PC-9 (cell line): ENCODE results near the gene HNRNPAB. TPM values are rescaled to one million over a fixed set of nuclear protein-coding genes. Genes with fewer than 3 reads are reported as not detected.

Experiments
- BruUV-seq: library from RNA; stranded (reverse); fragments of 400-500 nt; replicated peaks from 2 replicates; lab custom pipeline; 2021; lab: Mats Ljungman, UMichigan
- CTCF ChIA-PET: fragments of 300-600 bp; sonication (Branson Sonifier 250); formaldehyde crosslinking; loops from one replicate; lab custom pipeline; 2022; ENCODE audit warnings: antibody characterized with exemption; lab: Charles Lee
- POLR2A ChIA-PET: fragments of 300-600 bp; sonication (Branson Sonifier 250); formaldehyde crosslinking; loops from one replicate; lab custom pipeline; 2022; ENCODE audit warnings: antibody characterized with exemption; ENCODE audit not compliant: unreplicated experiment; lab: Charles Lee
- DNase-seq, 2 experiments: peaks; one replicate each; pipeline versions ENCODE4 v3.0.0 to v3.0.0-alpha.2; 2015 to 2022; ENCODE audit warnings: mixed read lengths in 1 of 2
- H2AFZ ChIP-seq: fragments of 200-600 bp; sonication (generic); 2 replicates; pipeline ENCODE4 v1.8.1; 2017; ENCODE audit warnings: antibody characterized with exemption
- H3F3A ChIP-seq: fragments of 200-600 bp; sonication (generic); 2 replicates; pipeline ENCODE4 v1.8.1; 2017; ENCODE audit warnings: antibody characterized with exemption, mild to moderate bottlenecking, low read depth; ENCODE audit not compliant: insufficient read depth
- H3K27ac ChIP-seq: fragments of 200-600 bp; sonication (generic); 2 replicates; pipeline ENCODE4 v1.6.1; 2016; ENCODE audit warnings: mixed run types
- H3K27me3 ChIP-seq: fragments of 200-600 bp; sonication (generic); 2 replicates; pipeline ENCODE4 v1.6.1; 2016; ENCODE audit warnings: low read depth, mixed run types; ENCODE audit not compliant: insufficient read depth
- H3K36me3 ChIP-seq: fragments of 200-600 bp; sonication (generic); 2 replicates; pipeline ENCODE4 v1.6.1; 2016; ENCODE audit warnings: low read depth, mixed run types
- H3K4me1 ChIP-seq: fragments of 200-600 bp; sonication (generic); replicated peaks from 2 replicates; pipeline ENCODE4 v1.6.1; 2016; ENCODE audit warnings: mixed run types; ENCODE audit not compliant: insufficient read depth
- H3K4me2 ChIP-seq: fragments of 200-600 bp; sonication (generic); 2 replicates; pipeline ENCODE4 v1.6.1; 2017; ENCODE audit warnings: mixed run types
- H3K4me3 ChIP-seq: fragments of 200-600 bp; sonication (generic); 2 replicates; pipeline ENCODE4 v1.6.1; 2016; ENCODE audit warnings: mixed run types
- H3K79me2 ChIP-seq: fragments of 200-600 bp; sonication (generic); 2 replicates; pipeline ENCODE4 v1.6.1; 2017; ENCODE audit warnings: low read depth, mixed run types
- H3K9me2 ChIP-seq: fragments of 200-600 bp; sonication (generic); 2 replicates; pipeline ENCODE4 v1.8.1; 2017; ENCODE audit warnings: mild to moderate bottlenecking; ENCODE audit not compliant: insufficient read depth
- H3K9me3 ChIP-seq: fragments of 200-600 bp; sonication (generic); 2 replicates; pipeline ENCODE4 v1.8.1; 2016; ENCODE audit warnings: low read depth; ENCODE audit not compliant: insufficient read depth
- H4K20me1 ChIP-seq: fragments of 200-600 bp; sonication (generic); 2 replicates; pipeline ENCODE4 v1.8.1; 2017; ENCODE audit not compliant: insufficient read depth
- CTCF ChIP-seq: fragments of 200-600 bp; sonication (generic); conservative IDR thresholded peaks from 2 replicates; pipeline ENCODE4 v1.6.1; 2017; ENCODE audit warnings: mixed run types, antibody characterized with exemption, mild to moderate bottlenecking, moderate library complexity
- EZH2 ChIP-seq: fragments of 200-600 bp; sonication (generic); IDR thresholded peaks from 2 replicates; pipeline ENCODE4 v1.8.0; 2017; ENCODE audit warnings: antibody characterized with exemption, low read depth
- intact Hi-C: fragments of 100-400 bp; cut with micrococcal nuclease; formaldehyde crosslinking; loops from one replicate; pipeline ENCODE4 v1.10.0; 2022; ENCODE audit not compliant: unreplicated experiment
- total RNA-seq: library from RNA; stranded (reverse); gene quantifications from 2 replicates; pipeline ENCODE4 v1.2.3, GENCODE V29; 2021

HNRNPAB gene
- total RNA-seq, 1 experiment from 2014 or later, result 193 TPM

DNA sequence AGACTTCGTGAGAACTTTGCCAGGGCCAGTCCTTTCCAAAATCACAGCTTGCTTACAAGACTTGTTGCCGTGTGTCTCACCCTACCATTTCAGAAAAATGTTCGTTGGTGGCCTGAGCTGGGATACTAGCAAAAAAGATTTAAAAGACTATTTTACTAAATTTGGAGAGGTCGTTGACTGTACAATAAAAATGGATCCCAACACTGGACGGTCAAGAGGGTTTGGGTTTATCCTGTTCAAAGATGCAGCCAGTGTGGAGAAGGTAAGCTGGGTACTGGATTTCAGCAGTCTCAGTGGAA lies 1.4 kb downstream of the HNRNPAB start:
- ChIA-PET POLR2A (no interaction called here), CTCF (no interaction called here)
- Histone ChIP-seq H3K36me3 (peaks cover 39% of the 10 kb centered on the region), H4K20me1 (peaks cover 55% of the 10 kb centered on the region), H3K9me2 (no peaks in the 10 kb centered on the region), H3K9me3 (no peaks in the 10 kb centered on the region), H3K27ac (0 out of 2 replicates have a peak overlapping the region, but pooled peaks have one; percentile 63), H3K79me2 (peaks cover 59% of the 10 kb centered on the region), H3K4me3 (peak overlapping the region; percentile 85), H2AFZ (no peak overlapping the region), H3F3A (peaks cover 68% of the 10 kb centered on the region), H3K4me1 (peaks cover 31% of the 10 kb centered on the region), H3K4me2 (peak overlapping the region; percentile 87), H3K27me3 (no peaks in the 10 kb centered on the region)
- intact Hi-C loops, result loop anchor here (2.0 kb wide), 1 partner anchor 27 kb away; the partner anchor contains the start of gene PHYKPL
- no peak for DNase-seq
- BruUV-seq, result no TSS peak
- no peak for TF ChIP-seq EZH2
- no peak for TF ChIP-seq CTCF

DNA sequence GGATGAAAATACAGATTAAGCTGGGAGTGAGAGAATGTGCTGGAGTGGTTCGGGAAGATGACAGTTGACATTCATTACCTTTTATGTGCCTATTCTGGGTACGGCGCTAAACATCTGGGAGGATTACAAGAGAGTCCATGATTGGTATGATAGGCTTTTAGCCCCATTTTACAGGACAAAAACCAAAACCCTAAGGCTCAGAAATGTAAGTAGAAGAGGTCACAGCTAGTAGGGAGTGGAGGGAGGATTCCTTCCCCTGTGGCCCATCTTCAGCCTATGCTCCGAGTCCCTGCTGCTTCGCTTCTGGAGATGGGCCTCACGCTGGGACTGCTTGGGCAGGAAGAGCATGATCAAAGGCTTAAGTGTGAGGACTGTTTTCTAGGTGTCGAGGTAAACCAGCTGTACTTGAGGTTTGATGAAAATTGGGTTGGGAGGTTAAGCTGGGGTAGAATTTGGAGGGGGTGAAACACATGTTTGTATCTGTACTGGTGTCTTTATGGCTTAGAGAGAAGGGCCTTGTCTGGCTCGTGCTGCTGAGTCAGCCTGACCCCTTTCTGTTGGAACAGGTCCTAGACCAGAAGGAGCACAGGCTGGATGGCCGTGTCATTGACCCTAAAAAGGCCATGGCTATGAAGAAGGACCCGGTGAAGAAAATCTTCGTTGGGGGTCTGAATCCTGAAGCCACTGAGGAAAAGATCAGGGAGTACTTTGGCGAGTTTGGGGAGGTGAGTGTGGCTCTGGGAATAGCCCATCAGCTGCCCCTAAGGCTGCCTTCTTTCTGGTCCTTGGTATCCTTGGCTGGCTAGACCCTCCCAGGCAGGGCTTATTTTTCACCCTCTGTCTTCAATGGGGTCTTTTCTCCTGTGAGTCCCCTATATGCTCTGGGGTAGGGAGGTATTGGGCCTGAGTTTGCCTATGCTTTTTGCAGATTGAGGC lies 2.1 kb downstream of the HNRNPAB start:
- no peak for TF ChIP-seq EZH2
- no peak for TF ChIP-seq CTCF
- H3K27ac ChIP-seq, result no peak overlapping the region
- TSS peak; percentile 50 for BruUV-seq
- no peak overlapping the region for H2AFZ ChIP-seq
- no peaks in the 10 kb centered on the region for H3K9me2 ChIP-seq
- peaks cover 30% of the 10 kb centered on the region for H3K4me1 ChIP-seq
- peaks cover 59% of the 10 kb centered on the region for H3K79me2 ChIP-seq
- H3K9me3 ChIP-seq, result no peaks in the 10 kb centered on the region
- DNase-seq, result no peak
- peak overlapping the region; percentile 87 for H3K4me2 ChIP-seq
- peaks cover 46% of the 10 kb centered on the region for H3K36me3 ChIP-seq
- H3K4me3 ChIP-seq, result peak overlapping the region; percentile 85
- ChIA-PET POLR2A (interaction anchor here (0.6 kb wide), 1 partner anchor 654 kb away, joined by 3 read pairs; the partner anchor contains the start of gene ZNF354B), CTCF (no interaction called here)
- no peaks in the 10 kb centered on the region for H3K27me3 ChIP-seq
- H3F3A ChIP-seq, result peaks cover 73% of the 10 kb centered on the region
- peaks cover 61% of the 10 kb centered on the region for H4K20me1 ChIP-seq
- intact Hi-C loops, result no loop called here

DNA sequence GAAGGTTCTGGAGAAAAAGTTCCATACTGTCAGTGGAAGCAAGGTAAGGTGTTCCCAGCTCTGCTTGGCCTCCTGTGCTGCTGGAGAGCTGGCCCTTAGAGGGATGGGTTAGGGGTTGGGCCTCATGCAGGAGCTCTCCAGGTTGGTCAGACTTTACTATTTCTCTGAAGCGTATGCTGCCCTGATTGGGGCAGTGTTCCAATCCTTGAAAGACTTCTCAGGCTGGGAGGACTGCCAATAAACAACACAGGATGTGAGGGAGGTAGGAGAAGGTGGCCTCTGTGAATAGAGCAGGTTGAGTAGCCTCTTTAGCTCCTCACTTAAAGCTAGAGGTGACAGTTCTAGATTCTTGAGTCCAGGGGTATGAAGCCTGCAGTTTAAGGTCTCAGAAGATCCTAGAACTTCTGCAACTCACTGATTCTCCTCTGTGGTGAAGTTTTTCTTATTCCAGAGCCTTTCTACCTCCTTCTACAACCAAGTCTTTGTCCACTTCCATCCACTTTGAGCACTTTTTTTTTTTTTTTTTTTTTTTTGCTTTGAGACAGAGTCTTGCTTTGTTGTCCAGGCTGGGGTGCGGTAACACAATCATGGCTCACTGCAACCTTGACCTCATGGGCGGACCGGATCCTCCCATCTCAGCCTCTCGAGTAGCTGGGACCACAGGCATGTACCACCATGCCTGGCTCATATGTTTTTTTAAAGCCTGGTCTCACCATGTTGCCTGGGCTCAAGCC lies 3.0 kb downstream of the HNRNPAB start:
- no peaks in the 10 kb centered on the region for H3K9me2 ChIP-seq
- no peak overlapping the region for H2AFZ ChIP-seq
- H3K36me3 ChIP-seq, result peaks cover 53% of the 10 kb centered on the region
- no peak for TF ChIP-seq CTCF
- no peak for TF ChIP-seq EZH2
- H3K4me1 ChIP-seq, result peaks cover 22% of the 10 kb centered on the region
- no peaks in the 10 kb centered on the region for H3K9me3 ChIP-seq
- H3K4me2 ChIP-seq, result peak overlapping the region; percentile 87
- peaks cover 69% of the 10 kb centered on the region for H4K20me1 ChIP-seq
- POLR2A ChIA-PET, result interaction anchor here (0.6 kb wide), 2 partner anchors 653 to 732 kb away, joined by 3 to 4 read pairs; partner anchors contain the start of gene ZNF354B
- peak overlapping the region; percentile 85; the same call in 1 of the 2 replicates for H3K4me3 ChIP-seq
- CTCF ChIA-PET, result no interaction called here
- no peaks in the 10 kb centered on the region for H3K27me3 ChIP-seq
- DNase-seq, result peak in 1 of 2 experiments; percentile 38
- H3K27ac ChIP-seq, result no peak overlapping the region
- peaks cover 74% of the 10 kb centered on the region for H3F3A ChIP-seq
- H3K79me2 ChIP-seq, result peaks cover 59% of the 10 kb centered on the region
- no TSS peak for BruUV-seq
- intact Hi-C loops, result no loop called here
